Stimulated activated memory B cell treated with anti-CD40 and anti-IgM and Interleukin-4, amounts not matched to agents 10 μg/mL and 1 μg/mL and 100 μg/mL, for 72 hours (primary cell): Measurements from ENCODE around the gene KLC3.

Source experiments
- ATAC-seq: fragments of 150-1000 bp; cut with Tn5 transposase; 2 replicates; pipeline ENCODE4 v1.10.0; 2021
- H3K27ac Mint-ChIP-seq: one replicate; pipeline ENCODE4 v1.8.0; 2022; ENCODE audit warnings: mild to moderate bottlenecking, mixed read lengths
- H3K27me3 Mint-ChIP-seq: one replicate; pipeline ENCODE4 v1.8.0; 2022; ENCODE audit warnings: mixed read lengths
- H3K36me3 Mint-ChIP-seq: one replicate; pipeline ENCODE4 v1.8.0; 2022; ENCODE audit warnings: mixed read lengths
- H3K4me1 Mint-ChIP-seq: one replicate; pipeline ENCODE4 v1.8.0; 2022; ENCODE audit warnings: mixed read lengths
- H3K4me3 Mint-ChIP-seq: one replicate; pipeline ENCODE4 v1.8.0; 2022; ENCODE audit warnings: mild to moderate bottlenecking, moderate library complexity, mixed read lengths
- H3K9me3 Mint-ChIP-seq: one replicate; pipeline ENCODE4 v1.8.0; 2022; ENCODE audit warnings: mixed read lengths

Gene KLC3

GRCh38 chr19:45351401-45351952 is 10.9 kb downstream of the KLC3 start:
- H3K9me3 Mint-ChIP-seq: no peaks in the 10 kb centered on the region
- H3K27me3 Mint-ChIP-seq: peaks cover 9% of the 10 kb centered on the region
- ATAC-seq: no peak
- no peak overlapping the region for H3K27ac Mint-ChIP-seq
- no peaks in the 10 kb centered on the region for H3K4me1 Mint-ChIP-seq
- no peak overlapping the region for H3K4me3 Mint-ChIP-seq
- H3K36me3 Mint-ChIP-seq: peaks cover 46% of the 10 kb centered on the region

GRCh38 chr19:45352062-45352461 is 11.5 kb downstream of the KLC3 start:
- no peak for ATAC-seq
- no peak overlapping the region for H3K4me3 Mint-ChIP-seq
- H3K36me3 Mint-ChIP-seq: peaks cover 52% of the 10 kb centered on the region
- no peaks in the 10 kb centered on the region for H3K9me3 Mint-ChIP-seq
- no peak overlapping the region for H3K27ac Mint-ChIP-seq
- H3K27me3 Mint-ChIP-seq: peaks cover 3% of the 10 kb centered on the region
- H3K4me1 Mint-ChIP-seq: no peaks in the 10 kb centered on the region

GRCh38 chr19:45352471-45352870 is 11.9 kb downstream of the KLC3 start:
- Mint-ChIP-seq H3K4me3 (no peak overlapping the region), H3K4me1 (no peaks in the 10 kb centered on the region), H3K27ac (no peak overlapping the region), H3K9me3 (no peaks in the 10 kb centered on the region), H3K27me3 (no peaks in the 10 kb centered on the region), H3K36me3 (peaks cover 56% of the 10 kb centered on the region)
- no peak for ATAC-seq

- no peak overlapping the region for H3K27ac Mint-ChIP-seq
- no peaks in the 10 kb centered on the region for H3K9me3 Mint-ChIP-seq
- no peak for ATAC-seq
- no peak overlapping the region for H3K4me3 Mint-ChIP-seq
- H3K4me1 Mint-ChIP-seq: no peaks in the 10 kb centered on the region
- H3K27me3 Mint-ChIP-seq: no peaks in the 10 kb centered on the region
- peaks cover 63% of the 10 kb centered on the region for H3K36me3 Mint-ChIP-seq
Measured at GRCh38 chr19:45352914-45353796, 12.6 kb downstream of the KLC3 start.

GRCh38 chr19:45354241-45354842 is 13.8 kb downstream of the KLC3 start:
- H3K27ac Mint-ChIP-seq: no peak overlapping the region
- no peaks in the 10 kb centered on the region for H3K4me1 Mint-ChIP-seq
- no peaks in the 10 kb centered on the region for H3K9me3 Mint-ChIP-seq
- no peak for ATAC-seq
- peaks cover 73% of the 10 kb centered on the region for H3K36me3 Mint-ChIP-seq
- H3K4me3 Mint-ChIP-seq: no peak overlapping the region
- no peaks in the 10 kb centered on the region for H3K27me3 Mint-ChIP-seq

- H3K27ac Mint-ChIP-seq: no peak overlapping the region
- ATAC-seq: no peak
- no peak overlapping the region for H3K4me3 Mint-ChIP-seq
- no peaks in the 10 kb centered on the region for H3K27me3 Mint-ChIP-seq
- H3K4me1 Mint-ChIP-seq: no peaks in the 10 kb centered on the region
- peaks cover 73% of the 10 kb centered on the region for H3K36me3 Mint-ChIP-seq
- no peaks in the 10 kb centered on the region for H3K9me3 Mint-ChIP-seq
Measured at GRCh38 chr19:45355402-45355801, 14.9 kb downstream of the KLC3 start.

- Mint-ChIP-seq H3K4me1 (no peaks in the 10 kb centered on the region), H3K4me3 (no peak overlapping the region), H3K36me3 (peaks cover 69% of the 10 kb centered on the region), H3K9me3 (no peaks in the 10 kb centered on the region), H3K27ac (no peak overlapping the region), H3K27me3 (no peaks in the 10 kb centered on the region)
- no peak for ATAC-seq
Measured at GRCh38 chr19:45355910-45356309, 15.4 kb downstream of the KLC3 start.

- Mint-ChIP-seq H3K36me3 (peaks cover 77% of the 10 kb centered on the region), H3K4me1 (no peaks in the 10 kb centered on the region), H3K27ac (no peak overlapping the region), H3K9me3 (no peaks in the 10 kb centered on the region), H3K27me3 (no peaks in the 10 kb centered on the region), H3K4me3 (no peak overlapping the region)
- no peak for ATAC-seq
Measured at GRCh38 chr19:45356760-45357444, 16.4 kb downstream of the KLC3 start.

GRCh38 chr19:45357445-45357783 is 16.9 kb downstream of the KLC3 start:
- peaks cover 80% of the 10 kb centered on the region for H3K36me3 Mint-ChIP-seq
- H3K27me3 Mint-ChIP-seq: no peaks in the 10 kb centered on the region
- no peak for ATAC-seq
- no peak overlapping the region for H3K27ac Mint-ChIP-seq
- no peaks in the 10 kb centered on the region for H3K4me1 Mint-ChIP-seq
- no peaks in the 10 kb centered on the region for H3K9me3 Mint-ChIP-seq
- no peak overlapping the region for H3K4me3 Mint-ChIP-seq

- ATAC-seq: no peak
- no peaks in the 10 kb centered on the region for H3K9me3 Mint-ChIP-seq
- no peaks in the 10 kb centered on the region for H3K4me1 Mint-ChIP-seq
- H3K27ac Mint-ChIP-seq: no peak overlapping the region
- no peak overlapping the region for H3K4me3 Mint-ChIP-seq
- H3K36me3 Mint-ChIP-seq: peaks cover 78% of the 10 kb centered on the region
- H3K27me3 Mint-ChIP-seq: no peaks in the 10 kb centered on the region
Measured at GRCh38 chr19:45358213-45358792, 17.8 kb downstream of the KLC3 start.

- Mint-ChIP-seq H3K4me1 (no peaks in the 10 kb centered on the region), H3K4me3 (no peak overlapping the region), H3K27me3 (no peaks in the 10 kb centered on the region), H3K27ac (no peak overlapping the region), H3K9me3 (no peaks in the 10 kb centered on the region), H3K36me3 (peaks cover 67% of the 10 kb centered on the region)
- no peak for ATAC-seq
Measured at GRCh38 chr19:45361608-45362007, 21.1 kb downstream of the KLC3 start.

- Mint-ChIP-seq H3K9me3 (no peaks in the 10 kb centered on the region), H3K27ac (no peak overlapping the region), H3K4me3 (no peak overlapping the region), H3K36me3 (peaks cover 60% of the 10 kb centered on the region), H3K27me3 (no peaks in the 10 kb centered on the region), H3K4me1 (no peaks in the 10 kb centered on the region)
- no peak for ATAC-seq
Measured at GRCh38 chr19:45362291-45362690, 21.7 kb downstream of the KLC3 start.

GRCh38 chr19:45363861-45364459 is 23.4 kb downstream of the KLC3 start:
- peaks cover 10% of the 10 kb centered on the region for H3K4me1 Mint-ChIP-seq
- no peak overlapping the region for H3K27ac Mint-ChIP-seq
- H3K27me3 Mint-ChIP-seq: no peaks in the 10 kb centered on the region
- H3K36me3 Mint-ChIP-seq: peaks cover 45% of the 10 kb centered on the region
- ATAC-seq: peak; percentile 49
- no peaks in the 10 kb centered on the region for H3K9me3 Mint-ChIP-seq
- no peak overlapping the region for H3K4me3 Mint-ChIP-seq

GRCh38 chr19:45364696-45365095 is 24.1 kb downstream of the KLC3 start:
- Mint-ChIP-seq H3K27ac (no peak overlapping the region), H3K9me3 (no peaks in the 10 kb centered on the region), H3K36me3 (peaks cover 38% of the 10 kb centered on the region), H3K4me3 (no peak overlapping the region), H3K27me3 (no peaks in the 10 kb centered on the region), H3K4me1 (peaks cover 13% of the 10 kb centered on the region)
- ATAC-seq: no peak

GRCh38 chr19:45368127-45368526 is 27.6 kb downstream of the KLC3 start:
- no peak for ATAC-seq
- H3K36me3 Mint-ChIP-seq: peaks cover 15% of the 10 kb centered on the region
- no peaks in the 10 kb centered on the region for H3K9me3 Mint-ChIP-seq
- H3K27me3 Mint-ChIP-seq: no peaks in the 10 kb centered on the region
- H3K4me3 Mint-ChIP-seq: no peak overlapping the region
- peaks cover 13% of the 10 kb centered on the region for H3K4me1 Mint-ChIP-seq
- H3K27ac Mint-ChIP-seq: no peak overlapping the region
